HG03108 (cell line): Measurements from ENCODE around the gene MRPL11.
"Not testable (repeated sequence)": the region's sequence is repeated elsewhere in the genome, so short reads cannot be mapped to it uniquely, and the experiment has no call there.

Experiments
- ATAC-seq: cut with Tn5 transposase; IDR thresholded peaks from one replicate; pipeline ENCODE4 v1.9.1; 2021; ENCODE audit warnings: moderate library complexity; ENCODE audit not compliant: unreplicated experiment

MRPL11 gene

GRCh38 chr11:66467034-66467659 lies 28.5 kb upstream of the MRPL11 start:
- peak; percentile 16 for ATAC-seq

GRCh38 chr11:66466225-66467033 lies 27.8 kb upstream of the MRPL11 start, which contains the start of gene PELI3:
PELI3 (plus strand) TSS chr11:66466905; CDS start chr11:66468129, 1,224 bp downstream.
- ATAC-seq, result peak; percentile 70

- no peak for ATAC-seq
Observed at GRCh38 chr11:66465373-66466224, 27.0 kb upstream of the MRPL11 start.

GRCh38 chr11:66464916-66465315 lies 26.3 kb upstream of the MRPL11 start:
- ATAC-seq, result no peak

- not testable (repeated sequence) for ATAC-seq
Observed at GRCh38 chr11:66464116-66464515, 25.5 kb upstream of the MRPL11 start.

GRCh38 chr11:66462911-66463310 lies 24.3 kb upstream of the MRPL11 start:
- no peak for ATAC-seq

- no peak for ATAC-seq
Observed at GRCh38 chr11:66462010-66462409, 23.4 kb upstream of the MRPL11 start.

- no peak for ATAC-seq
Observed at GRCh38 chr11:66459138-66459778, 20.6 kb upstream of the MRPL11 start.

GRCh38 chr11:66457826-66458225 lies 19.2 kb upstream of the MRPL11 start:
- ATAC-seq, result no peak

- no peak for ATAC-seq
Observed at GRCh38 chr11:66454828-66455227, 16.2 kb upstream of the MRPL11 start.

GRCh38 chr11:66454247-66454646 lies 15.6 kb upstream of the MRPL11 start:
- no peak for ATAC-seq

- no peak for ATAC-seq
Observed at GRCh38 chr11:66451663-66452062, 13.0 kb upstream of the MRPL11 start.

GRCh38 chr11:66450560-66450959 lies 11.9 kb upstream of the MRPL11 start:
- no peak for ATAC-seq

GRCh38 chr11:66448523-66448922 lies 9.9 kb upstream of the MRPL11 start:
- no peak for ATAC-seq

- ATAC-seq, result no peak
Observed at GRCh38 chr11:66447012-66447411, 8.4 kb upstream of the MRPL11 start.

GRCh38 chr11:66443602-66444001 lies 5.0 kb upstream of the MRPL11 start:
- no peak for ATAC-seq

GRCh38 chr11:66440940-66441282 lies 2.3 kb upstream of the MRPL11 start:
- ATAC-seq, result not testable (repeated sequence)

GRCh38 chr11:66440101-66440939 lies 1.7 kb upstream of the MRPL11 start:
- not testable (repeated sequence) for ATAC-seq

- no peak for ATAC-seq
Observed at GRCh38 chr11:66437979-66438503, 607 bp downstream of the MRPL11 start.

GRCh38 chr11:66432597-66432996 lies 6.1 kb downstream of the MRPL11 start:
- ATAC-seq, result no peak
